HEK293T (cell line): ENCODE results near the gene RBM4.

Experiments used
- ELF4 ChIP-seq: fragments of 450-650 bp; IDR thresholded peaks from 2 replicates; pipeline ENCODE4 v1.6.1; 2017; ENCODE audit warnings: antibody characterized with exemption
- SP1 ChIP-seq: fragments of 450-650 bp; IDR thresholded peaks from 2 replicates; pipeline ENCODE4 v1.6.1; 2017

DNA sequence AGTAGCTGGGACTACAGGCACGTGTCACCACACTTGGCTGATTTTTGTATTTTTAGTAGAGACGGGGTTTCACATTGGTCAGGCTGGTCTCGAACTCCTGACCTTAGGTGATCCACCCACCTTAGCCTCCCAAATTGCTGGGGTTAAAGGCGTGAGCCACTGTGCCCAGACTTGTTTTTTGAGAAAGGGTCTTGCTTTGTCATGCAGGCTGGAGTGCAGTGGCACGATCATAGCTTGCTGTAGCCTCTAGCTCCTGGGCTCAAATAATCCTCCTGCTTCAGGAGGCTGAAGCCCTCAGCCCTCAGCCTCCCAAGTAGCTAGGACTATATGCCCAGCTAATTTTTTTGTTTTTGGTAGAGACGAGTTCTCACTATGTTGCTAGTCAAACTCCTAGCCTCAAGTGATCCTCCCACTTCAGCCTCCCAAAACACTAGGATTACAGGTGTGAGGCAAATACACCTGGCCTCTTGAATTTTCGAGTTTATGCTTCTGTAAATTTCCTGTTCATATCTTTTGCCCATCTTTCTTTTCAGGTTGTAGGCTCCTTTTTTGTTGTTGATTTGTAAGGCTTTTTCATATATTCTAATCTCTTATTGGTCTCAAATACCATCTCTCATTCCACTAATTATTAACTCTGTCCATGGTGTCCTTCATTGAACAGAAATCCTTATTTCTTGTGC, 42.6 kb downstream of the RBM4 start:
- TF ChIP-seq SP1 (no peak), ELF4 (no peak)
